ENCODE measurements around the gene BICD1.

BICD1 gene

GRCh38 chr12:32069731-32070130 lies 36.9 kb upstream of the BICD1 start:
- ChIA-PET CTCF (interaction anchor here (0.9 to 4.0 kb wide), 6 partner anchors 9 to 418 kb away, joined by 3 to 58 read pairs (median 4); no protein-coding TSS in a partner anchor), POLR2A (no interaction called here)
- TF ChIP-seq, protein P1, sequence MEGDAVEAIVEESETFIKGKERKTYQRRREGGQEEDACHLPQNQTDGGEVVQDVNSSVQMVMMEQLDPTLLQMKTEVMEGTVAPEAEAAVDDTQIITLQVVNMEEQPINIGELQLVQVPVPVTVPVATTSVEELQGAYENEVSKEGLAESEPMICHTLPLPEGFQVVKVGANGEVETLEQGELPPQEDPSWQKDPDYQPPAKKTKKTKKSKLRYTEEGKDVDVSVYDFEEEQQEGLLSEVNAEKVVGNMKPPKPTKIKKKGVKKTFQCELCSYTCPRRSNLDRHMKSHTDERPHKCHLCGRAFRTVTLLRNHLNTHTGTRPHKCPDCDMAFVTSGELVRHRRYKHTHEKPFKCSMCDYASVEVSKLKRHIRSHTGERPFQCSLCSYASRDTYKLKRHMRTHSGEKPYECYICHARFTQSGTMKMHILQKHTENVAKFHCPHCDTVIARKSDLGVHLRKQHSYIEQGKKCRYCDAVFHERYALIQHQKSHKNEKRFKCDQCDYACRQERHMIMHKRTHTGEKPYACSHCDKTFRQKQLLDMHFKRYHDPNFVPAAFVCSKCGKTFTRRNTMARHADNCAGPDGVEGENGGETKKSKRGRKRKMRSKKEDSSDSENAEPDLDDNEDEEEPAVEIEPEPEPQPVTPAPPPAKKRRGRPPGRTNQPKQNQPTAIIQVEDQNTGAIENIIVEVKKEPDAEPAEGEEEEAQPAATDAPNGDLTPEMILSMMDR (IDR thresholded peaks at IDR 0.05; ENCODE audit: insufficient read depth, low read length, missing control alignments) = no peak
- no peak for DNase-seq (ENCODE audit: low read depth, low spot score)
- H3K4me3 ChIP-seq (ENCODE audit: low read depth, low read length) = no peak overlapping the region

DNA sequence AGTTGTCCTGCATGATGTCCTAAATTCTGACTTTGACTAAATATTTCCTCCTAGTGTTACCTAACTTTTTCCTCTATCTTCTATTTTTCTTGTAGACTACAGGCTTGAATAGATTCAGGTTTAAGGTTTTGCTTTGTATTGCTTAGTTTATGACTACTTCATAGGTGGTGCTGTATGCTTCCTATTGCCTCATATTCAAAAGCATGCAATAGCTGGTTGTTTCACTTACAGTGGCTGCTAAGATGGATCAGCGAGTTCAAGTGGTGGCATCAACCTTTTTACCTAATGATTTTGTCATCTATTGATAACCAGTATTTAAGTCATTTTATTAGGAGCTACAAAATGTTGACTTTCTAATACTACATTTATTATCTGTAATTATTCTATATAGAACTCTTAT lies 36.3 kb upstream of the BICD1 start:
- no peak for DNase-seq (ENCODE audit: low read depth, low spot score)
- no peak overlapping the region for H3K4me3 ChIP-seq (ENCODE audit: low read depth, low read length)
- TF ChIP-seq, protein P1 (IDR thresholded peaks at IDR 0.05; ENCODE audit: insufficient read depth, low read length, missing control alignments) = no peak
- POLR2A ChIA-PET = no interaction called here
- CTCF ChIA-PET = interaction anchor here (1.0 to 4.0 kb wide), 3 partner anchors 8 to 389 kb away, joined by 3 to 58 read pairs (median 5); no protein-coding TSS in a partner anchor

GRCh38 chr12:32072102-32072501 lies 34.5 kb upstream of the BICD1 start:
- POLR2A ChIA-PET = no interaction called here

GRCh38 chr12:32074432-32074831 lies 32.2 kb upstream of the BICD1 start:
- POLR2A ChIA-PET = no interaction called here
- no peak overlapping the region for H3K4me3 ChIP-seq (ENCODE audit: low read depth, low read length)
- TF ChIP-seq, protein P1 (IDR thresholded peaks at IDR 0.05; ENCODE audit: insufficient read depth, low read length, missing control alignments) = no peak
- no peak for DNase-seq (ENCODE audit: low read depth, low spot score)
- CTCF ChIA-PET = interaction anchor here (2.3 kb wide), 1 partner anchor 13 kb away, joined by 11 read pairs; no protein-coding TSS in a partner anchor

More at GRCh38 chr12:32072102-32072501, 34.5 kb upstream of the BICD1 start:
- H3K4me3 ChIP-seq (ENCODE audit: low read depth, low read length) = no peak overlapping the region
- TF ChIP-seq, protein P1 (IDR thresholded peaks at IDR 0.05; ENCODE audit: insufficient read depth, low read length, missing control alignments) = no peak
- CTCF ChIA-PET = interaction anchor here (1.1 to 4.0 kb wide), 2 partner anchors 12 to 240 kb away, joined by 5 to 58 read pairs; no protein-coding TSS in a partner anchor
- DNase-seq (ENCODE audit: low read depth, low spot score) = no peak

DNA sequence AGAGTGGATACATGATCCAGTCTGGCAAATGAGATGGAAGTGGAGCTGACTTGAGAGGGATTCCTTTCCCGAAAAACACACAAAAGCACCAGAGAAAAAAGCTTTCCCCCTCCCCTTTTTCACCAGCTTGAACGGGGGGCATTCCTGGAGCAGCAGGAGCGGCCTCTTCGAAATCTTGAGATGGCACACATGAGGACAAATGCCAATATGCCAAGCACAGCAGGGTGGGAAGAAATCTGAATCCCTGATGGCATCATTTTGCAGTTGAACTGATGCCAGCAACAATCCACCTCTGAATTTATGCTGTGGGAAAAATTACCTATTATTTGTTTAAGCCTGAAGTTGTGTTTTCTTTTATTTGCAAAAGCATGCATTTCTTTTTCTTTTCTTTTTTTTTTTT lies 29.7 kb upstream of the BICD1 start:
- no peak for DNase-seq (ENCODE audit: low read depth, low spot score)
- ChIA-PET CTCF (interaction anchor here (2.3 kb wide), 1 partner anchor 16 kb away, joined by 11 read pairs; no protein-coding TSS in a partner anchor), POLR2A (no interaction called here)
- TF ChIP-seq, protein P1 (IDR thresholded peaks at IDR 0.05; ENCODE audit: insufficient read depth, low read length, missing control alignments) = no peak
- no peak overlapping the region for H3K4me3 ChIP-seq (ENCODE audit: low read depth, low read length)

- H3K4me3 ChIP-seq (ENCODE audit: low read depth, low read length) = no peak overlapping the region
- ChIA-PET POLR2A (no interaction called here), CTCF (interaction anchor here (1.0 kb wide), 2 partner anchors 12 to 427 kb away, joined by 3 read pairs; no protein-coding TSS in a partner anchor)
- TF ChIP-seq, protein P1 (IDR thresholded peaks at IDR 0.05; ENCODE audit: insufficient read depth, low read length, missing control alignments) = no peak
- no peak for DNase-seq (ENCODE audit: low read depth, low spot score)
Observed at GRCh38 chr12:32080435-32080834, 26.2 kb upstream of the BICD1 start.

Data from AG04449 (cell line).